MCF 10A (cell line): ENCODE results near the gene DHX9. TPM values are rescaled to one million over a fixed set of nuclear protein-coding genes. Genes with fewer than 3 reads are reported as not detected.
A peak's percentile ranks its signal among the peaks of the same experiment; 100 is the strongest.

Source experiments
- BruUV-seq: library from RNA; stranded (reverse); fragments of 400-500 nt; replicated peaks from 2 replicates; lab custom pipeline; 2021; lab: Mats Ljungman, UMichigan
- CTCF ChIA-PET: fragments of 300-600 bp; sonication (Branson Sonifier 250); formaldehyde crosslinking; extraction: SDS; loops from one replicate; lab custom pipeline; 2021; ENCODE audit warnings: antibody characterized with exemption, inconsistent platforms; lab: Yijun Ruan, JAX
- POLR2A ChIA-PET: fragments of 300-600, 350-650 bp; sonication (Branson Sonifier 250); formaldehyde crosslinking; extraction: SDS; loops from one replicate; lab custom pipeline; 2020; ENCODE audit warnings: antibody characterized with exemption, inconsistent platforms; lab: Yijun Ruan, JAX
- DNase-seq: peaks from one replicate; pipeline ENCODE4 v3.0.0-alpha.2; 2018; ENCODE audit not compliant: unreplicated experiment
- H3K27ac Mint-ChIP-seq: one replicate; pipeline ENCODE4 v1.8.0; 2022; ENCODE audit warnings: mild to moderate bottlenecking, low read depth, mixed read lengths; ENCODE audit not compliant: unreplicated experiment
- H3K27me3 Mint-ChIP-seq: one replicate; pipeline ENCODE4 v1.8.0; 2022; ENCODE audit warnings: mixed read lengths; ENCODE audit not compliant: insufficient read depth, unreplicated experiment
- H3K36me3 Mint-ChIP-seq: one replicate; pipeline ENCODE4 v1.8.0; 2022; ENCODE audit warnings: mild to moderate bottlenecking, moderate library complexity, mixed read lengths; ENCODE audit not compliant: insufficient read depth, unreplicated experiment
- H3K4me1 Mint-ChIP-seq: one replicate; pipeline ENCODE4 v1.8.0; 2022; ENCODE audit warnings: mixed read lengths; ENCODE audit not compliant: insufficient read depth, unreplicated experiment
- H3K4me3 Mint-ChIP-seq: one replicate; pipeline ENCODE4 v1.8.0; 2022; ENCODE audit warnings: mild to moderate bottlenecking, moderate library complexity, mixed read lengths; ENCODE audit not compliant: unreplicated experiment
- H3K9me3 Mint-ChIP-seq: one replicate; pipeline ENCODE4 v1.8.0; 2022; ENCODE audit warnings: mixed read lengths; ENCODE audit not compliant: unreplicated experiment
- CTCF ChIP-seq: fragments of 200-600 bp; IDR thresholded peaks from one replicate; pipeline ENCODE4 v1.8.0; 2022; ENCODE audit warnings: antibody characterized with exemption, mild to moderate bottlenecking; ENCODE audit not compliant: unreplicated experiment
- intact Hi-C: fragments of 100-400 bp; cut with micrococcal nuclease; formaldehyde crosslinking; loops from 2 replicates; pipeline ENCODE4 v1.14.1; 2022
- total RNA-seq: library from RNA; stranded (reverse); gene quantifications from 2 replicates; pipeline ENCODE4 v1.2.3, GENCODE V29; 2022

DHX9 gene
- total RNA-seq, 1 experiment from 2014 or later, result 107 TPM

GRCh38 chr1:182811975-182812722 lies 27.0 kb upstream of the DHX9 start:
- intact Hi-C loops, result no loop called here
- H3K36me3 Mint-ChIP-seq, result peaks cover 15% of the 10 kb centered on the region
- POLR2A ChIA-PET, result interaction anchor here (1.2 to 1.4 kb wide), 2 partner anchors 10 to 22 kb away, joined by 3 to 10 read pairs; no protein-coding TSS in a partner anchor
- H3K27me3 Mint-ChIP-seq, result no peaks in the 10 kb centered on the region
- peak; percentile 19 for DNase-seq
- H3K9me3 Mint-ChIP-seq, result no peaks in the 10 kb centered on the region
- peaks cover 6% of the 10 kb centered on the region for H3K4me1 Mint-ChIP-seq
- no peak overlapping the region for H3K4me3 Mint-ChIP-seq
- H3K27ac Mint-ChIP-seq, result no peak overlapping the region
- BruUV-seq, result no TSS peak
- no peak for TF ChIP-seq CTCF
- CTCF ChIA-PET, result interaction anchor here (0.6 to 2.0 kb wide), 17 partner anchors 10 to 1334 kb away, joined by 3 to 10 read pairs (median 6); no protein-coding TSS in a partner anchor

GRCh38 chr1:182816863-182817262 lies 22.3 kb upstream of the DHX9 start:
- Mint-ChIP-seq H3K27ac (no peak overlapping the region), H3K9me3 (no peaks in the 10 kb centered on the region), H3K27me3 (no peaks in the 10 kb centered on the region), H3K4me3 (no peak overlapping the region), H3K4me1 (no peaks in the 10 kb centered on the region), H3K36me3 (peaks cover 15% of the 10 kb centered on the region)
- intact Hi-C loops, result no loop called here
- POLR2A ChIA-PET, result no interaction called here
- CTCF ChIA-PET, result interaction anchor here (0.6 kb wide), 1 partner anchor 21 kb away, joined by 3 read pairs; no protein-coding TSS in a partner anchor
- no peak for TF ChIP-seq CTCF
- DNase-seq, result no peak
- no TSS peak for BruUV-seq

GRCh38 chr1:182817802-182818201 lies 21.3 kb upstream of the DHX9 start:
- Mint-ChIP-seq H3K4me1 (no peaks in the 10 kb centered on the region), H3K4me3 (no peak overlapping the region), H3K36me3 (peaks cover 22% of the 10 kb centered on the region), H3K9me3 (no peaks in the 10 kb centered on the region), H3K27ac (no peak overlapping the region), H3K27me3 (no peaks in the 10 kb centered on the region)
- ChIA-PET CTCF (interaction anchor here (1.0 kb wide), 1 partner anchor 34 kb away, joined by 3 read pairs; no protein-coding TSS in a partner anchor), POLR2A (interaction anchor here (0.6 to 1.7 kb wide), 2 partner anchors 16 to 22 kb away, joined by 3 to 6 read pairs; no protein-coding TSS in a partner anchor)
- no peak for TF ChIP-seq CTCF
- BruUV-seq, result no TSS peak
- intact Hi-C loops, result no loop called here
- DNase-seq, result no peak

- Mint-ChIP-seq H3K27me3 (no peaks in the 10 kb centered on the region), H3K9me3 (no peaks in the 10 kb centered on the region), H3K4me3 (no peak overlapping the region), H3K4me1 (no peaks in the 10 kb centered on the region), H3K36me3 (peaks cover 6% of the 10 kb centered on the region), H3K27ac (no peak overlapping the region)
- TF ChIP-seq CTCF, result no peak
- DNase-seq, result no peak
- ChIA-PET POLR2A (interaction anchor here (0.7 to 1.6 kb wide), 2 partner anchors 17 to 20 kb away, joined by 5 read pairs; no protein-coding TSS in a partner anchor), CTCF (interaction anchor here (0.7 to 2.0 kb wide), 4 partner anchors 11 to 261 kb away, joined by 3 to 10 read pairs (median 4); no protein-coding TSS in a partner anchor)
- intact Hi-C loops, result no loop called here
- no TSS peak for BruUV-seq
Observed at GRCh38 chr1:182823220-182823619, 15.9 kb upstream of the DHX9 start.
